Measurements from ENCODE around the gene BMP5. TPM values are rescaled to one million over a fixed set of nuclear protein-coding genes. Genes with fewer than 3 reads are reported as not detected.

BMP5 gene
- total and polyA plus RNA-seq, 2 of the 13 experiments (the other 11 are each of a cell fraction or from before 2014, with no cell fraction given): not detected

DNA sequence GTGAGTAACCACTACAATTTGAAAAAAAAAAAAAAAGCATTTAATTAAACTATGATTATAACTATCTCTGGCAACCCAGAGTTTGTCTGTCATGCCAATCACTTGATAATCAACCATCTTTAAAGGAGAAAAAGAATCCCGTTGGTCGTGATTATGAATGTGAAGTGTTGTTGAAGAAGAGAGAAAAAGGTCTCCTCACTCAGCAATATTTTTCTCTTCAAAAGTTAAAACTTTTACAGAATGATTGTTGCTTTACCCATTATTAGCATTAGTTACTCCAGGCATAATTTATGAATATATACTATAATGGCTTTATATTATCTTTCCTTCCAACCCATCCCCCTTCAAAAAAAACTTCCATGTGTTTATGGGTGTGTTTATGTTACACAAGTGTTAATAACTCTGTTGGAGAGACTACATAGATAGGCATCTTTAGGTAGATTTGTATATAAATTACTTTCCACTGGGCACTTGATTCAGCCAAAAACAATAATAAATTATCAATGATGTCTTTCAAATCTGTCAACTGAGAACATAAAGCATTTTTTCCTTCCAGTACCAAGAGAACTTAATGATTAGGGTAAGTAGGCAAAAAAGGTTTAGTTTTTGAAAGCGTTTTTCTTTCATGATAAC is 5.1 kb downstream of the BMP5 start:
- no peak for ATAC-seq
- TF ChIP-seq PCBP2 (optimal IDR thresholded peaks at IDR 0.05; ENCODE audit: low read depth, low read length, poor library complexity, severe bottlenecking): no peak
- no peak for TF ChIP-seq HNRNPLL (IDR thresholded peaks at IDR 0.05; ENCODE audit: low read depth, low read length, poor library complexity, severe bottlenecking)
- TF ChIP-seq ZNF839 (CRISPR knock-in tag; IDR thresholded peaks at IDR 0.05; ENCODE audit: borderline replicate concordance): no peak
- TF ChIP-seq ZIK1 (CRISPR knock-in tag; IDR thresholded peaks at IDR 0.05; ENCODE audit: borderline replicate concordance, low read depth): no peak
- no peak for TF ChIP-seq THAP11 (CRISPR knock-in tag; IDR thresholded peaks at IDR 0.05)
- TF ChIP-seq ZFY (CRISPR knock-in tag; IDR thresholded peaks at IDR 0.05): no peak
- TF ChIP-seq, protein P1, sequence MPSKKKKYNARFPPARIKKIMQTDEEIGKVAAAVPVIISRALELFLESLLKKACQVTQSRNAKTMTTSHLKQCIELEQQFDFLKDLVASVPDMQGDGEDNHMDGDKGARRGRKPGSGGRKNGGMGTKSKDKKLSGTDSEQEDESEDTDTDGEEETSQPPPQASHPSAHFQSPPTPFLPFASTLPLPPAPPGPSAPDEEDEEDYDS (CRISPR knock-in tag; IDR thresholded peaks at IDR 0.05): no peak
- H3K4me3 ChIP-seq (replicated peaks in 1 of 3; ENCODE audit: insufficient read depth in 1 of 3, low read depth in 2 of 3, low read length in 3 of 3): no peak overlapping the region
- BruUV-seq (replicated peaks): no TSS peak
- H3K4me2 ChIP-seq (ENCODE audit: low read depth, low read length): no peak overlapping the region
- 3% methylated on average over 3 of the region's 3 CpGs for WGBS (ENCODE audit: low lambda C conversion rate)
- H3K9me3 ChIP-seq (ENCODE audit: low read length): no peaks in the 10 kb centered on the region
- intact Hi-C loops (cut with micrococcal nuclease; ENCODE audit: unreplicated experiment): no loop called here
- no peak overlapping the region for H2AFZ ChIP-seq (ENCODE audit: low read length)
- no peak for FAIRE-seq
- no peaks in the 10 kb centered on the region for H4K20me1 ChIP-seq (ENCODE audit: insufficient read depth, low read length)
- ChIA-PET CTCF (ENCODE audit: low intra/inter-chr PET ratio, low total read pairs) (no interaction called here), POLR2A (no interaction called here)
- no peak overlapping the region for H3K27ac ChIP-seq (ENCODE audit: extremely low read length, insufficient read depth, low read length)
- no peaks in the 10 kb centered on the region for H3K79me2 ChIP-seq (ENCODE audit: insufficient read depth, low read length)
- H3K4me1 ChIP-seq (ENCODE audit: insufficient read depth, low read length): no peaks in the 10 kb centered on the region
- no peak for DNase-seq (ENCODE audit: low spot score)
- no peaks in the 10 kb centered on the region; a peak in 1 of 5 replicates for H3K27me3 ChIP-seq (ENCODE audit: control insufficient read depth in 1 of 2, insufficient read depth in 2 of 2, low read length in 2 of 2)
- no peaks in the 10 kb centered on the region for H3K36me3 ChIP-seq (replicated peaks in 1 of 2; ENCODE audit: control insufficient read depth in 1 of 2, insufficient read depth in 2 of 2, low read length in 2 of 2)
- no peak overlapping the region for H3K9ac ChIP-seq (ENCODE audit: insufficient read depth, low read depth, low read length)
- in situ Hi-C loops (cut with HindIII; ENCODE audit: extremely low pct_ligation_motif_present, low pct_unique_long_range_greater_than_20kb): no loop called here

DNA sequence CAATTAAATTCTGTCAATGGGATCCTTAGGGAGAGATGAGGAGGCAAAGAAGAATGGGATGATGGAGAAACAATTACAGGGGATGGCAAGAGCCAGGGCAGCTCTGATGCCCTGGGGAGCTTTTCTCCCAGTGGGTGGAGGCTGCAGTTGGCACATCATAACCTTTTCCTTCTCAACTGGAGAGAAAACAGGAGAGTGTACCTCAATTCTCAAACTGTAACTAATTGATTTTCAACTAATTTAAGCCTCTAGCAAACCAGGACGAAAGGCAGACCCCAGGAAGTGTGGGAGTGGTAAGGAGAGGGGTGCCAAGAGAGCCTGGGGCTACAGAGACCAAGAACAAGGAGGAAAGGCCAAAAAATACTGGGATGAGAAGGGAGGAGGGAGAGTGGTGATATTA is 5.7 kb downstream of the BMP5 start:
- DNase-seq (ENCODE audit: low spot score) (no peak), ATAC-seq (no peak), FAIRE-seq (no peak)
- Histone ChIP-seq H4K20me1 (ENCODE audit: insufficient read depth, low read length) (no peaks in the 10 kb centered on the region), H3K27me3 (ENCODE audit: control insufficient read depth in 1 of 2, insufficient read depth in 2 of 2, low read length in 2 of 2) (no peaks in the 10 kb centered on the region; a peak in 1 of 5 replicates), H3K4me2 (ENCODE audit: low read depth, low read length) (no peak overlapping the region), H3K4me1 (ENCODE audit: insufficient read depth, low read length) (no peaks in the 10 kb centered on the region), H2AFZ (ENCODE audit: low read length) (no peak overlapping the region), H3K36me3 (replicated peaks in 1 of 2; ENCODE audit: control insufficient read depth in 1 of 2, insufficient read depth in 2 of 2, low read length in 2 of 2) (no peaks in the 10 kb centered on the region), H3K9me3 (ENCODE audit: low read length) (no peaks in the 10 kb centered on the region), H3K27ac (ENCODE audit: extremely low read length, insufficient read depth, low read length) (no peak overlapping the region), H3K4me3 (replicated peaks in 1 of 3; ENCODE audit: insufficient read depth in 1 of 3, low read depth in 2 of 3, low read length in 3 of 3) (no peak overlapping the region), H3K9ac (ENCODE audit: insufficient read depth, low read depth, low read length) (no peak overlapping the region), H3K79me2 (ENCODE audit: insufficient read depth, low read length) (no peaks in the 10 kb centered on the region)
- ChIA-PET POLR2A (no interaction called here), CTCF (ENCODE audit: low intra/inter-chr PET ratio, low total read pairs) (no interaction called here)
- in situ Hi-C loops (cut with HindIII; ENCODE audit: extremely low pct_ligation_motif_present, low pct_unique_long_range_greater_than_20kb) (no loop called here), intact Hi-C loops (cut with micrococcal nuclease; ENCODE audit: unreplicated experiment) (no loop called here)
- TF ChIP-seq KDM5A (IDR thresholded peaks at IDR 0.05; ENCODE audit: borderline replicate concordance, low read length) (no peak), ZNF460 (CRISPR knock-in tag; IDR thresholded peaks at IDR 0.05; ENCODE audit: borderline replicate concordance) (no peak), TARDBP (CRISPR knock-in tag; IDR thresholded peaks at IDR 0.05) (no peak), MEIS2 (CRISPR knock-in tag; IDR thresholded peaks at IDR 0.05) (no peak)
- TF ChIP-seq, protein P2, sequence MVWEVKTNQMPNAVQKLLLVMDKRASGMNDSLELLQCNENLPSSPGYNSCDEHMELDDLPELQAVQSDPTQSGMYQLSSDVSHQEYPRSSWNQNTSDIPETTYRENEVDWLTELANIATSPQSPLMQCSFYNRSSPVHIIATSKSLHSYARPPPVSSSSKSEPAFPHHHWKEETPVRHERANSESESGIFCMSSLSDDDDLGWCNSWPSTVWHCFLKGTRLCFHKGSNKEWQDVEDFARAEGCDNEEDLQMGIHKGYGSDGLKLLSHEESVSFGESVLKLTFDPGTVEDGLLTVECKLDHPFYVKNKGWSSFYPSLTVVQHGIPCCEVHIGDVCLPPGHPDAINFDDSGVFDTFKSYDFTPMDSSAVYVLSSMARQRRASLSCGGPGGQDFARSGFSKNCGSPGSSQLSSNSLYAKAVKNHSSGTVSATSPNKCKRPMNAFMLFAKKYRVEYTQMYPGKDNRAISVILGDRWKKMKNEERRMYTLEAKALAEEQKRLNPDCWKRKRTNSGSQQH (CRISPR knock-in tag; IDR thresholded peaks at IDR 0.05; ENCODE audit: low read depth): no peak
- 0% methylated on average over 1 of the region's 1 CpG for WGBS (ENCODE audit: low lambda C conversion rate)
- BruUV-seq (replicated peaks): no TSS peak
